IMR-90 (cell line): ENCODE results near the gene RSBN1L. TPM values are rescaled to one million over a fixed set of nuclear protein-coding genes. Genes with fewer than 3 reads are reported as not detected.

Experiments used
- ATAC-seq: fragments of 200-7000 bp; cut with Tn5 transposase; 2 replicates; pipeline ENCODE4 v1.9.1; 2020; ENCODE audit warnings: low read depth, mild to moderate bottlenecking, moderate library complexity
- BruUV-seq: library from RNA; stranded (reverse); fragments of 400-500 nt; replicated peaks from 2 replicates; lab custom pipeline; 2021; lab: Mats Ljungman, UMichigan
- CTCF ChIA-PET: fragments of 300-600 bp; formaldehyde crosslinking; extraction: SDS; loops from one replicate; lab custom pipeline; 2021; ENCODE audit warnings: antibody characterized with exemption; lab: Yijun Ruan, JAX
- POLR2A ChIA-PET: fragments of 300-600 bp; sonication (Branson Sonifier 250); formaldehyde crosslinking; loops from one replicate; lab custom pipeline; 2022; ENCODE audit warnings: antibody characterized with exemption; ENCODE audit not compliant: unreplicated experiment; lab: Charles Lee
- DNase-seq: peaks from one replicate; pipeline ENCODE4 v3.0.0; 2013
- H2AFZ ChIP-seq: replicated peaks from 2 replicates; pipeline ENCODE3; 2013; ENCODE audit warnings: low read length, mild to moderate bottlenecking; ENCODE audit not compliant: poor library complexity
- H2AK5ac ChIP-seq: 2 replicates; pipeline ENCODE4 v1.6.1; 2013; ENCODE audit warnings: low read depth, low read length, inconsistent platforms
- H2AK9ac ChIP-seq: replicated peaks from 2 replicates; pipeline ENCODE3; 2013; ENCODE audit warnings: mild to moderate bottlenecking, low read depth, low read length, moderate library complexity; ENCODE audit not compliant: poor library complexity
- H2BK120ac ChIP-seq: 2 replicates; pipeline ENCODE4 v1.6.1; 2013; ENCODE audit warnings: low read depth, low read length, inconsistent platforms
- H2BK15ac ChIP-seq: 3 replicates; pipeline ENCODE4 v1.6.1; 2013; ENCODE audit warnings: low read depth, low read length, inconsistent platforms
- H2BK20ac ChIP-seq: 2 replicates; pipeline ENCODE4 v1.6.1; 2013; ENCODE audit warnings: low read depth, mild to moderate bottlenecking, inconsistent platforms, low read length, moderate library complexity
- H2BK5ac ChIP-seq: 2 replicates; pipeline ENCODE4 v1.6.1; 2013; ENCODE audit warnings: mild to moderate bottlenecking, low read depth, low read length, inconsistent platforms; ENCODE audit not compliant: poor library complexity, severe bottlenecking
- H3K14ac ChIP-seq: replicated peaks from 2 replicates; pipeline ENCODE4 v1.6.1; 2013; ENCODE audit warnings: low read depth, low read length, inconsistent platforms
- H3K18ac ChIP-seq: 2 replicates; pipeline ENCODE4 v1.6.1; 2013; ENCODE audit warnings: low read depth, low read length, control low read depth
- H3K23ac ChIP-seq: 2 replicates; pipeline ENCODE4 v1.6.1; 2013; ENCODE audit warnings: low read depth, low read length, inconsistent platforms
- H3K27ac ChIP-seq: 2 replicates; pipeline ENCODE4 v1.5.1; 2013; ENCODE audit warnings: mild to moderate bottlenecking, control low read depth, low read length; ENCODE audit not compliant: insufficient read depth
- H3K27me3 ChIP-seq: 2 replicates; pipeline ENCODE4 v1.6.1; 2013; ENCODE audit warnings: low read length; ENCODE audit not compliant: control insufficient read depth, insufficient read depth
- H3K36me3 ChIP-seq: 2 replicates; pipeline ENCODE4 v1.6.1; 2013; ENCODE audit warnings: low read length, mixed read lengths; ENCODE audit not compliant: control insufficient read depth, insufficient read depth
- H3K4ac ChIP-seq: 2 replicates; pipeline ENCODE4 v1.6.1; 2013; ENCODE audit warnings: low read depth, low read length, inconsistent platforms
- H3K4me1 ChIP-seq: 2 replicates; pipeline ENCODE4 v1.6.1; 2013; ENCODE audit warnings: low read length, mixed read lengths; ENCODE audit not compliant: control insufficient read depth, insufficient read depth
- H3K4me2 ChIP-seq: 2 replicates; pipeline ENCODE4 v1.6.1; 2013; ENCODE audit warnings: low read depth, mild to moderate bottlenecking, control low read depth, low read length, moderate library complexity
- H3K4me3 ChIP-seq: 2 replicates; pipeline ENCODE4 v1.5.1; 2013; ENCODE audit warnings: low read depth, mild to moderate bottlenecking, control low read depth, low read length, moderate library complexity; ENCODE audit not compliant: insufficient read depth
- H3K56ac ChIP-seq: 2 replicates; pipeline ENCODE4 v1.6.1; 2013; ENCODE audit warnings: low read length, inconsistent platforms; ENCODE audit not compliant: insufficient read depth; ENCODE audit errors: extremely low read depth
- H3K79me1 ChIP-seq, 2 experiments: 2 replicates each; pipeline ENCODE4 v1.6.1; 2013; ENCODE audit warnings: low read length in 2 of 2, inconsistent platforms in 1 of 2, low read depth in 1 of 2
- H3K9ac ChIP-seq: 2 replicates; pipeline ENCODE4 v1.6.1; 2013; ENCODE audit warnings: low read depth, low read length, control low read depth
- H3K9me1 ChIP-seq: 2 replicates; pipeline ENCODE4 v1.6.1; 2013; ENCODE audit warnings: low read length, inconsistent platforms; ENCODE audit not compliant: insufficient read depth
- H3K9me3 ChIP-seq: 2 replicates; pipeline ENCODE4 v1.6.1; 2013; ENCODE audit warnings: low read length; ENCODE audit not compliant: control insufficient read depth, insufficient read depth
- H4K20me1 ChIP-seq: 2 replicates; pipeline ENCODE4 v1.6.1; 2013; ENCODE audit warnings: low read length, inconsistent platforms; ENCODE audit not compliant: insufficient read depth
- H4K5ac ChIP-seq: 2 replicates; pipeline ENCODE4 v1.6.1; 2013; ENCODE audit warnings: mild to moderate bottlenecking, low read depth, low read length, control low read depth
- H4K8ac ChIP-seq, 2 experiments: 2 replicates each; pipeline ENCODE4 v1.6.1; 2013; ENCODE audit warnings: low read depth in 2 of 2, low read length in 2 of 2, control low read depth in 1 of 2, inconsistent platforms in 1 of 2
- H4K91ac ChIP-seq: 2 replicates; pipeline ENCODE4 v1.6.1; 2013; ENCODE audit warnings: low read depth, low read length, inconsistent platforms; ENCODE audit not compliant: insufficient read depth
- BHLHE40 ChIP-seq: fragments of 150-350 bp; IDR thresholded peaks from 2 replicates; pipeline ENCODE4 v1.6.1; 2016; ENCODE audit warnings: mild to moderate bottlenecking, low read depth, low read length
- RAD21 ChIP-seq: IDR thresholded peaks from 2 replicates; pipeline ENCODE4 v1.6.1; 2012; ENCODE audit warnings: low read length, improper control_type of control experiment
- SMC3 ChIP-seq: fragments of 150-350 bp; IDR thresholded peaks from 2 replicates; pipeline ENCODE4 v1.6.1; 2016; ENCODE audit warnings: low read depth, mild to moderate bottlenecking, antibody characterized with exemption, low read length, moderate library complexity
- WGBS, 2 experiments: methylation state at CpG; one replicate each; pipeline versions ENCODE4 v1.1.5 to v1.1.7; 2013; ENCODE audit warnings: missing lambda C conversion rate in 2 of 2; ENCODE audit not compliant: insufficient read length in 1 of 2; ENCODE audit errors: extremely low coverage in 2 of 2; 5-methylcytosine and 5-hydroxymethylcytosine counted together
- dilution Hi-C: fragments of 300-500 bp; cut with HindIII; formaldehyde crosslinking; loops from one replicate; pipeline ENCODE4 v1.14.3; 2018; ENCODE audit warnings: low sequenced_read_pairs; ENCODE audit not compliant: unreplicated experiment
- in situ Hi-C: fragments of 300-500 bp; cut with MboI; formaldehyde crosslinking; loops from 3 replicates; pipeline ENCODE4 v1.14.3; 2019; ENCODE audit warnings: low sequenced_read_pairs, inconsistent platforms, mixed read lengths
- intact Hi-C: fragments of 100-400 bp; cut with micrococcal nuclease; formaldehyde crosslinking; loops from 2 replicates; pipeline ENCODE4 v1.10.0; 2022
- polyA plus RNA-seq, 3 experiments: library from polyadenylated mRNA; depleted of rRNA; stranded (reverse); fragments of >200 nt; gene quantifications; 2 replicates each; pipeline ENCODE4 v1.2.3, GENCODE V29; 2012; ENCODE audit warnings: low replicate concordance in 1 of 3
- total RNA-seq: library from RNA; depleted of rRNA; stranded (reverse); fragments of >200 nt; gene quantifications from 2 replicates; pipeline ENCODE4 v1.2.3, GENCODE V29; 2012

RSBN1L gene
- total and polyA plus RNA-seq, 2 of the 4 experiments (the other 2 are of a cell fraction) = 7.8 to 14.7 TPM

DNA sequence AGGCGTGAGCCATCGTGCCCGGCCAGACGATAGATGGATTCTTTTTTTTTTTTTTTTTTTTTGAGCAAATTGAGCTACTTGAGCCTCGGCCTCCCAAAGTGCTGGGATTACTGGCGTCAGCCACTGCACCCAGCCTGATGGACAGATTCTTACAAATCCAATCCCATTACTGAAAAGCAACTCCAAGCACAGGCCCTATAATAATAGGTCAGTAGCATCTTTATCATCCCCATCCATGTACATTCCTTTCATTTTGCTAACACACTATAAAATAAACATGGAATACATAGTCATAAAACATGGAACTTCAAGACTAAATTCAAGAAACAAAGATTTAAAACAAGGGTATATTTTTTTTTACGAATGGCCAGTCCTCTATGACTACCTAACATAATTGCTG lies 16.0 kb upstream of the RSBN1L start:
- Histone ChIP-seq H2BK15ac (no peak overlapping the region), H3K4ac (no peak overlapping the region), H4K91ac (no peak overlapping the region), H3K4me2 (no peak overlapping the region), H2AK9ac (no peak overlapping the region), H3K79me1 (peaks cover 9 to 34% of the 10 kb centered on the region in 2 experiments), H3K9ac (no peak overlapping the region), H2BK20ac (no peak overlapping the region), H3K14ac (no peak overlapping the region), H3K18ac (no peak overlapping the region), H2AK5ac (no peak overlapping the region), H3K4me1 (peaks cover 9% of the 10 kb centered on the region; the same call in 1 of the 2 replicates), H2BK5ac (no peak overlapping the region), H3K9me3 (no peaks in the 10 kb centered on the region), H4K20me1 (peaks cover 3% of the 10 kb centered on the region; the same call in 1 of the 2 replicates), H2AFZ (no peak overlapping the region), H4K8ac (no peak overlapping the region), H2BK120ac (no peak overlapping the region), H3K56ac (no peak overlapping the region), H3K27me3 (no peaks in the 10 kb centered on the region), H3K27ac (no peak overlapping the region), H3K9me1 (peaks cover 10% of the 10 kb centered on the region), H4K5ac (no peak overlapping the region), H3K23ac (no peak overlapping the region), H3K36me3 (peaks cover 11% of the 10 kb centered on the region), H3K4me3 (no peak overlapping the region)
- TF ChIP-seq BHLHE40 = no peak
- TF ChIP-seq SMC3 = no peak
- no peak for TF ChIP-seq RAD21
- DNase-seq (peak; percentile 78), ATAC-seq (peak; percentile 76)
- ChIA-PET CTCF (no interaction called here), POLR2A (interaction anchor here (0.6 kb wide), 1 partner anchor 410 kb away, joined by 5 read pairs; no protein-coding TSS in a partner anchor)
- intact Hi-C loops = no loop called here
- WGBS, 2 experiments = 82% methylated on average over 6 of the region's 7 CpGs; no CpG with 5 or more reads in 1 of the 2 experiments
- no TSS peak for BruUV-seq
- dilution Hi-C loops = no loop called here
- in situ Hi-C loops = no loop called here
